ENCODE measurements around the gene SERPINI1. TPM values are rescaled to one million over a fixed set of nuclear protein-coding genes. Genes with fewer than 3 reads are reported as not detected.

The SERPINI1 gene
- polyA plus RNA-seq, 1 experiment, result 0.91 TPM

DNA sequence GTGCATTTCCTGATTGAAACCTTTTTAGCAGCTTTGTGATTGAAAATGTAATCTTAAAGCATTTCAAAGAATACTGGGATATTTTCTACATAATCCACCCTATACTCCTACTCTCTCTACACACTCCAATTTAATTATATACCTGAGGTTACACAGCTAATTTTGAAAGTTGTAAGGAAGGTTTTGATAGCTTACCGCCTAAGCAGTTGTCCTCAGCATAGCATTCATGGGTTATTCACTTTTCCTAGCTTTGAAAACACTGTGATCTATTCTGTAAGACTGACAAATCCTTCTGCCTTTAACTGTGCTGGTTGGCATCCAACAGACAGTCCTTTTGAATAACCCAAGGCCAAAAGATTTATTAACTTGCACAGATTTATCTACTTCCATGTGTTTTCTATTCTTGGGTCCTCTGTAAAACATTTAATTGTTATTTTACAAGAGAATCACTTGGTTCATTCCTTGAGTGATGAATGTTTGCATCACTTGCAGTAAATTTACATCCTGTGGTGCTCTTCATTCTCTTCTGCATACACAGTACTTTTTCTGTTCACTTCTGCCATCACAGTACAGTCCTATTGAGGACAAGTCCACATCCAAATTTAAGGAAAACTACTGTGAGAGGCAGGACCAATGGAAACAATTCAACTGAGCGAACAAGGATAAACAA lies 44.8 kb downstream of the SERPINI1 start:
- POLR2A ChIA-PET, result no interaction called here
- CTCF ChIA-PET, result no interaction called here
- H3K36me3 ChIP-seq (ENCODE audit: control insufficient read depth, insufficient read depth, low read length), result no peaks in the 10 kb centered on the region
- no peak for DNase-seq (ENCODE audit: low read depth)
- H3K4me3 ChIP-seq (ENCODE audit: low read depth, low read length), result no peak overlapping the region
- H3K27me3 ChIP-seq (ENCODE audit: control insufficient read depth, insufficient read depth, low read length), result no peaks in the 10 kb centered on the region
- TF ChIP-seq, protein P1, sequence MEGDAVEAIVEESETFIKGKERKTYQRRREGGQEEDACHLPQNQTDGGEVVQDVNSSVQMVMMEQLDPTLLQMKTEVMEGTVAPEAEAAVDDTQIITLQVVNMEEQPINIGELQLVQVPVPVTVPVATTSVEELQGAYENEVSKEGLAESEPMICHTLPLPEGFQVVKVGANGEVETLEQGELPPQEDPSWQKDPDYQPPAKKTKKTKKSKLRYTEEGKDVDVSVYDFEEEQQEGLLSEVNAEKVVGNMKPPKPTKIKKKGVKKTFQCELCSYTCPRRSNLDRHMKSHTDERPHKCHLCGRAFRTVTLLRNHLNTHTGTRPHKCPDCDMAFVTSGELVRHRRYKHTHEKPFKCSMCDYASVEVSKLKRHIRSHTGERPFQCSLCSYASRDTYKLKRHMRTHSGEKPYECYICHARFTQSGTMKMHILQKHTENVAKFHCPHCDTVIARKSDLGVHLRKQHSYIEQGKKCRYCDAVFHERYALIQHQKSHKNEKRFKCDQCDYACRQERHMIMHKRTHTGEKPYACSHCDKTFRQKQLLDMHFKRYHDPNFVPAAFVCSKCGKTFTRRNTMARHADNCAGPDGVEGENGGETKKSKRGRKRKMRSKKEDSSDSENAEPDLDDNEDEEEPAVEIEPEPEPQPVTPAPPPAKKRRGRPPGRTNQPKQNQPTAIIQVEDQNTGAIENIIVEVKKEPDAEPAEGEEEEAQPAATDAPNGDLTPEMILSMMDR (IDR thresholded peaks at IDR 0.05; ENCODE audit: insufficient read depth, low read depth, low read length), result no peak

DNA sequence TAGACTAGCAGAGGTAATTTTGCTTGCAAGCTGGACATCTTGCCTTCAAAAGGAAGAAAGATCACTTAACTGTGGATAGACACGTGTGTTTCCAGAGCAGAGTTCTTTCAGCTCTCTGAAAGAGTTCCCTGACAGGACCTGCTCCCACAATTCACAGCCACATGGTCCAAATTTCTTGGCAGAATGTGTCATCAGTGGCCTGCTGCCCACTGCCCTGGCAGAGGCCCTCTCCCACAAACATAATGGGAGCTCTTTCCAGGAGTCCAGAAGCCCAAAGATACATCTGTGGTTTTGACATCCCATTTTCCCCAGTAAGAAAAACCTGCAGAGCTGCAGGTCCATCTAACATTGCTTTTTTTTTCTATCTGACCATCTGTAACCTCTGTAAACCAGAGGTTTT lies 48.3 kb downstream of the SERPINI1 start:
- no peak for DNase-seq (ENCODE audit: low read depth)
- Histone ChIP-seq H3K27me3 (ENCODE audit: control insufficient read depth, insufficient read depth, low read length) (no peaks in the 10 kb centered on the region), H3K36me3 (ENCODE audit: control insufficient read depth, insufficient read depth, low read length) (no peaks in the 10 kb centered on the region), H3K4me3 (ENCODE audit: low read depth, low read length) (no peak overlapping the region)
- ChIA-PET POLR2A (no interaction called here), CTCF (no interaction called here)
- TF ChIP-seq, protein P1 (IDR thresholded peaks at IDR 0.05; ENCODE audit: insufficient read depth, low read depth, low read length), result no peak

DNA sequence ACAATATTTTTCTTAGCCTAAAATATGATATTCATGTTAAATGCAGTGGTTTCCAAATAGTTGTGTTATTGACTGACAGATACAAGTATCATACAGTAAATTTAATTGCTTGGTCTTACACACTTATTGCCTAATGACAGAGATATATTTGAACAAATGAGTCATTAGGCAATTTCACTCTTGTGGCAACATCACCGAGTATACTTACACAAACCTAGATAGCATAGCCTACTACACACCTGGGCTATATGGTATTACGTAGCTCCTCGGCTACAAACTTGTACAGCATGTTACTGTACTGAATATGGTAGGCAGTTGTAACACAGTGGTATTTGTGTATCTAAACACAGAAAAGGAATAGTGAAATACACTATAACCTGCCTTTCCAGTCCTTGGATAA lies 50.3 kb downstream of the SERPINI1 start:
- DNase-seq (ENCODE audit: low read depth), result no peak
- POLR2A ChIA-PET, result no interaction called here
- H3K4me3 ChIP-seq (ENCODE audit: low read depth, low read length), result no peak overlapping the region
- TF ChIP-seq, protein P1 (IDR thresholded peaks at IDR 0.05; ENCODE audit: insufficient read depth, low read depth, low read length), result no peak
- CTCF ChIA-PET, result no interaction called here
- H3K36me3 ChIP-seq (ENCODE audit: control insufficient read depth, insufficient read depth, low read length), result no peaks in the 10 kb centered on the region
- no peaks in the 10 kb centered on the region for H3K27me3 ChIP-seq (ENCODE audit: control insufficient read depth, insufficient read depth, low read length)

DNA sequence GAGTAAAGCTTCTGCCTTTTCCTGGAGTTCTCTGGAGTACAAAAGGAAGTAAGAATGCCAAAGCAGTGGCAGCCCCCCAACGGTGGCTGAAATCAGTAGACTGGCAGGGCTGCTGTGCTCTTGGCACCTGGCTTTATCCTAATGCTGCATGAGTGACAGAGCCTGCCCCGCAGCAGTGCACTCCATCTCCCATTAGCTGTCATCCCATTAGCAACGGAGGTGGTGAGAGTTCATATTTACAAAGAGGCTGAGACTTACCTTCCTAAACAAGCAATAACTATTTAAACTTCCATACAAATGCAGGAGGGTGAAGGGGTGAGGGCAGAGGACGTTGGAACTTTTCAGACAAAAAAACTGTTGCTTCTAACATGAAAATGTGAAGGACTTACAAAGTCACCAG lies 51.9 kb downstream of the SERPINI1 start:
- ChIA-PET CTCF (no interaction called here), POLR2A (no interaction called here)
- no peak overlapping the region for H3K4me3 ChIP-seq (ENCODE audit: low read depth, low read length)
- TF ChIP-seq, protein P1 (IDR thresholded peaks at IDR 0.05; ENCODE audit: insufficient read depth, low read depth, low read length), result no peak
- no peaks in the 10 kb centered on the region for H3K27me3 ChIP-seq (ENCODE audit: control insufficient read depth, insufficient read depth, low read length)
- no peak for DNase-seq (ENCODE audit: low read depth)
- H3K36me3 ChIP-seq (ENCODE audit: control insufficient read depth, insufficient read depth, low read length), result no peaks in the 10 kb centered on the region

DNA sequence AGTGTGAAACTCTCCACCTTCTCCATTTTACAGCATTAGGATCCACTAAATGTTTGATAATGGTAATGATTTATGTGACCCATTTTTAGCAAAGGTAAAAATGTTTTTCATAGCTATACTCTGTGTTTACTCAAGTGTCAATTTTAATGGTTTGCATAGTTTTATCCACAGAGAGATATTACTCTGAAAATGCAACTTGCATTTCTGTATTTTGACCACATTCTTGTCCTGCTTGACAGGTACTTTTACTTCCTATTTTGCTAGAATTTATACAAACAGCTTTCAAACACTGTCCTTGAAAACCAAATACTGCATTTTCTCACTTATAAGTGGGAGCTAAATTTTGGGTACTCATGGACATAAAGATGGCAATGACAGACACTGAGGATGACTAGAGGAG lies 62.9 kb downstream of the SERPINI1 start:
- TF ChIP-seq, protein P1 (IDR thresholded peaks at IDR 0.05; ENCODE audit: insufficient read depth, low read depth, low read length), result no peak
- Histone ChIP-seq H3K36me3 (ENCODE audit: control insufficient read depth, insufficient read depth, low read length) (no peaks in the 10 kb centered on the region), H3K27me3 (ENCODE audit: control insufficient read depth, insufficient read depth, low read length) (no peaks in the 10 kb centered on the region), H3K4me3 (ENCODE audit: low read depth, low read length) (no peak overlapping the region)
- POLR2A ChIA-PET, result no interaction called here
- CTCF ChIA-PET, result no interaction called here
- no peak for DNase-seq (ENCODE audit: low read depth)
